Body of pancreas (tissue), 4 donors: Measurements from ENCODE around the gene MCIDAS.

Experiments used
- POLR2A ChIP-seq, 3 donors: fragments of 450-650 bp; IDR thresholded peaks; one replicate each; pipeline ENCODE4 v1.6.1; 2016; ENCODE audit warnings: antibody characterized with exemption in 3 of 3, mild to moderate bottlenecking in 2 of 3
- TF ChIP-seq, protein P1 (sequence below), 7 experiments: fragments of 450-650 bp in 4 of 7; fragments of 200-600 bp in 3 of 7; sonication (generic) in 3 of 7; IDR thresholded peaks; one replicate each; pipeline ENCODE4 v1.5.1; 2016 to 2019; ENCODE audit warnings: antibody characterized with exemption in 7 of 7

DNA sequence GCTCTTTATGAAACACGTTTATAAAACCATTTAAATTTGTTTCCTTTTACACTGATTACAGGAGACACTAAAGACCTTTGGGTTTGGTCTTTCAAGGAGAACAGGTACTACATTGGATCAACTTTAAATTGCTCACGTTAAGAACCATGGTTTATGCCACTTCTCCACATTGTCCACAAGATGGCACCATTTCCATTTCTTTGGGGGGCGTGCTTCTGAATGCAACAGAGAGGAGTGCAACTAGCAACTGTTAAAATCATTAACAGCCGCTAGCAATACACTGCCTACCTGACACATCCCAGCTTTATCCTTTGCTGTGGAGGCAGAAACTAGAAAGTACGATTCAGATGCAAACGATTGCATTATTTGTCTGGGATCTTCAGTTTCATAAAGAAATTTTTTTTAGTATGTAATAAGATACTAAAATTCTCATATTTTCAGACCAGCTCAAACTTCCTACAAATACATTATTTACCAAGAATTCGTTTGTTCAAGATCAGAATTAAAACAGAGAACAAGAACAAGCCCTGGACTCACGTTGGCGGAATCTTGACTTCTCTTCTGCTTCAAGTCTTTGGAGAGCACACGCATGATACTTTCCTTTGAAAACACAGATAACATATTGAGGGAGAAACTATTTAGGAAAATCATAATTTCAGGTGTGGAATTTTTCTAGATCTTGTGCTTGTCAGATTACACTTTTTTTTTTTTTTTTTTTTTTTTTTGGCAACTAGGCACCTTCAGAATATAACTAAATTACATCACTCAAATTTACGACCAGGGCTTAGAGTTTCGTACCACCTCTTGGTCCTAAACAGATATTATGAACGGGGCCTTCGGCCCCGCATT is 54.8 kb downstream of the MCIDAS start:
- TF ChIP-seq, protein P1, sequence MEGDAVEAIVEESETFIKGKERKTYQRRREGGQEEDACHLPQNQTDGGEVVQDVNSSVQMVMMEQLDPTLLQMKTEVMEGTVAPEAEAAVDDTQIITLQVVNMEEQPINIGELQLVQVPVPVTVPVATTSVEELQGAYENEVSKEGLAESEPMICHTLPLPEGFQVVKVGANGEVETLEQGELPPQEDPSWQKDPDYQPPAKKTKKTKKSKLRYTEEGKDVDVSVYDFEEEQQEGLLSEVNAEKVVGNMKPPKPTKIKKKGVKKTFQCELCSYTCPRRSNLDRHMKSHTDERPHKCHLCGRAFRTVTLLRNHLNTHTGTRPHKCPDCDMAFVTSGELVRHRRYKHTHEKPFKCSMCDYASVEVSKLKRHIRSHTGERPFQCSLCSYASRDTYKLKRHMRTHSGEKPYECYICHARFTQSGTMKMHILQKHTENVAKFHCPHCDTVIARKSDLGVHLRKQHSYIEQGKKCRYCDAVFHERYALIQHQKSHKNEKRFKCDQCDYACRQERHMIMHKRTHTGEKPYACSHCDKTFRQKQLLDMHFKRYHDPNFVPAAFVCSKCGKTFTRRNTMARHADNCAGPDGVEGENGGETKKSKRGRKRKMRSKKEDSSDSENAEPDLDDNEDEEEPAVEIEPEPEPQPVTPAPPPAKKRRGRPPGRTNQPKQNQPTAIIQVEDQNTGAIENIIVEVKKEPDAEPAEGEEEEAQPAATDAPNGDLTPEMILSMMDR (IDR thresholded peaks at IDR 0.05), result peak; percentile 46 to 94 (median 87)
- TF ChIP-seq POLR2A (IDR thresholded peaks at IDR 0.05), result no peak
